GM18508 (cell line): Measurements from ENCODE around the gene KCNQ4.

Experiments
- ATAC-seq: cut with Tn5 transposase; IDR thresholded peaks from one replicate; pipeline ENCODE4 v1.9.1; 2021; ENCODE audit warnings: moderate number of reproducible peaks; ENCODE audit not compliant: insufficient read depth, unreplicated experiment

Gene KCNQ4

DNA sequence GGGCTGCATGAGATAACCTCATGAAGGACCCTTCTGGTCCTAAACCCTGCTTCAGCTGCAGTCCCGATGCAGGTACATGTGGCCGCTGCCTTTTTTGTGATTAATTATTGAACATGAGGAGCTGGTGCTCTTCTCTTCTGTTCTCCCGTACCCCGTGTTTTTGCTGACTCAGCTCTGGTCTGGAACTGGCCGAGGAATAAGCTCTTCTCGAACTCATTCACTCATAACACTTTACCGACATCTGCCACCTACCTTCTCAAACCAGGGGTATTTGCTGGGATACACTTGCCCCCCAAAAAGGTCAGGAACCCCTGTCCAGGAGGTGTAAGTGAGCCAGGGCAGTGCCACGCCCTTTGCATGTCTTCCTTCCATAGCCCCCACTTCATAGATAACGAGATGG, 31.8 kb downstream of the KCNQ4 start:
- no peak for ATAC-seq

GRCh38 chr1:40817791-40818263, 34.2 kb downstream of the KCNQ4 start:
- no peak for ATAC-seq

DNA sequence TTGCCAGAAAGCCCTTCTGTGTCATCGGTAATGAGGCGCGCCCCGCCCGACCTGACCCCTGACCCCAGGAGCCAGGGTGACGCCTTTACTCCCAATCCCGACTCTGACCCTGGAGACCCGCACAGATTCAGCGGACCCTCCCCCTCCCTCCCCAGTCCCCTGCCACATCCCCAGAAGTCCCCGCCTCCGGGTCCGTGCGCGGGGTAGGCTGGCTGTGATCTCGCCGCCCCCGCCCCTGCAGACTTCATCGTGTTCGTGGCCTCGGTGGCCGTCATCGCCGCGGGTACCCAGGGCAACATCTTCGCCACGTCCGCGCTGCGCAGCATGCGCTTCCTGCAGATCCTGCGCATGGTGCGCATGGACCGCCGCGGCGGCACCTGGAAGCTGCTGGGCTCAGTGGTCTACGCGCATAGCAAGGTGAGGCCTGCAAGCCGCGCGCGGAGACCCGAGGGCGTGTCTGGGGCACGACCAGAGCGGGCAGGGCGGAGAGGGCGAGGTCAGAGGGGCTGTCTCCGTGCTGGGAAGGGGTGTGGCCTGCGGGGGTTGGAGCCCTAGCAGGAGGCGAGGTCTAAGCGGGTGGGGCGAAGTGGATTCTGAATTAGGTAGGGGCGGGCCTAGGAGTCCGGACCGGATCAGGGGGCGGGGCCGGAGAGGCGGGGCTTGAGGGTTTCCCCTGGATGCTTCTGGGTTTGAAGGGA, 34.8 kb downstream of the KCNQ4 start:
- no peak for ATAC-seq

DNA sequence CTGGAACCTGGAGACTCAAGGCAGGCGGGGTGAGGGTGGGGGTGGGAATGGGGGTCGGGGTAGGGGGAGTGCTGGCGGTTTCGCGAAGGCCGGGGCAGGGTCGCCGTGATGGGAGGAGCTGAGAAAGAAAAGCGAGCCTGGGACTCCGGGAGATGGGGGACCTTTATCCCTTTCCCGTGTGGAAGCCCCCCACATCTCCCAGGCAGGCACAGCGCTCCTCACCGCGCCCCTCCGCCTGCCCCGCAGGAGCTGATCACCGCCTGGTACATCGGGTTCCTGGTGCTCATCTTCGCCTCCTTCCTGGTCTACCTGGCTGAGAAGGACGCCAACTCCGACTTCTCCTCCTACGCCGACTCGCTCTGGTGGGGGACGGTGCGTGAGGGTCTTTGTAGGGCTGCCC, 35.5 kb downstream of the KCNQ4 start:
- no peak for ATAC-seq

GRCh38 chr1:40820251-40820797, 36.7 kb downstream of the KCNQ4 start:
- no peak for ATAC-seq

GRCh38 chr1:40820911-40821693, 37.5 kb downstream of the KCNQ4 start:
- ATAC-seq, result no peak

DNA sequence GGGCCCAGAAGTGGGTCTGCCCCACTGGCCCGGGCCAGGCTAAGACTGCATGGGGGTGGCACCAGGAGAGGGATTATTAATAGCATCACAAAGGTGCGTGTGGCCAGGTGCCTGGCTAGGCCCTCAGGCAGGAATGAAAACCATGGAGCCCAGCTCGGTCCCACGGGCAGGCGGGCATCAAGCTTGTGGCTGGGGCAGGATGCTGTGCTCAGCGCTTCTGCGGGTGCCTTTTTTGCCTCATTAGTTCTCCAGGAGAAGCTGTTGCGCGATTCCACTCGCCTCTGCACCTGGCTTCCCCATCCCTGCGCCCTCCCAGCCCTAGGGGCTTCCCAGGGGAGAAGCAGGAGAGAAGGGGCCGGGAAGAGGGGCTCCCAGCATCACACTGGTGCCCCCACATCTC, 39.3 kb downstream of the KCNQ4 start:
- ATAC-seq, result no peak

DNA sequence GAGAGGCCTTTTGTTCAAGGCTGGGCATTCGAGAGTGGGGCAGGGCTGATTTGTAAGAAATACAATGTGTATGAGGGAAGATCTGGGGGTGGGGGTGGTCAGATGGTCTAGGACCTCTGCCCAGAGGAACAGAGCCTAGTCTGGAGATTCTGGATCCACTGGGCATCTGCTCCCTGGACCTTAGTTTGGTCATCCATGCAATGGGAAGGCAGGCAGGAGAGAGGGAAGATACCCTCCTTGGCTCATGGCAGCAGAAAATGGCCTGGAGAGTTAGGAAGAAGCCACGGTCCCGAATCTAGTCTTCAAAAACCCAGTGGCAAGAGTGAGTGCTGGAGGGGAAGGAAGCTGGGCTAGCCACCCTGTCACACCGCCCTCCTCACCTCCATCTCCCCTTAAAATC, 39.8 kb downstream of the KCNQ4 start:
- ATAC-seq, result no peak

- no peak for ATAC-seq
Measured at GRCh38 chr1:40823983-40824382, 40.4 kb downstream of the KCNQ4 start.

DNA sequence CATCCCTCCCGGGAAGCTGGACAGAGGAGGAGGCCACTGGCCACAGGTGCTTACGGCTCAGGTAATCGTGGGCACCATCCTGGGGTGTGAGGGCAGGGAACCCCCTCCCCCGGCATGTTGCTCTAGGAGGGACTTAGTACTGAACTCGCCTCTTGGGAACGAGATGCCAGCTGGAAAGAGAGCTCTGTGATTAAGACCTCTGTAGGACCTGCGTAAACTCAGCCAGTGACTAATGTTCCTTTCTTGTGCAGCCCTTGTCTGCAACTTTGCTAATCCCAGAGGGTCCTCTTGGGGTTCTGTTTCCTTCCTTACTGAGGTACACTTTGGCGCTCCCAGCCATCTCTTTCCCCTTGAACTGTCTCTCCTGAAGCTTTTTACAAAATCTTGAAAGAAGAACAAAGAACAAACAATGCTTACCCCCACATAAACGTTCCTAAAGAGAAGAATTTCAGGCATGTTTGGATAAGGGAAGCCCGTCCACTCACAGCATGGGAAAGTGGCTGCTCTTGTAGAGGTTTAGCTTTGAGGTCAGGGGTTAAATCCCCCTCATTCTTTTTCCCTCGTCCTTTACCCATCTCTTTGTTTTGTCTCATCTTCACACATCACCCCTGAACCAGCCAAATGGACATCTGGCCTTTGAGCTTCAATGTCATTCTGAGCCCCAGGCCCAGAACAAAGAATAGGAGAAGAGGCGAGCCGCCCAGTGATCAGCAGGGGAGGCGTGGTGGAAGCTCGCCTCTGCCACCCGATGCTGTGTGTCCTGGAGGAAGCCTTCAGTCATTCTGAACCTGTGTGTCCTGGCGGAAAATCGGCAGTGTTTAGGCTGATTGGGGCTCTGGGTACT, 41.2 kb downstream of the KCNQ4 start:
- ATAC-seq, result no peak

- ATAC-seq, result no peak
Measured at GRCh38 chr1:40825435-40825788, 41.8 kb downstream of the KCNQ4 start.

DNA sequence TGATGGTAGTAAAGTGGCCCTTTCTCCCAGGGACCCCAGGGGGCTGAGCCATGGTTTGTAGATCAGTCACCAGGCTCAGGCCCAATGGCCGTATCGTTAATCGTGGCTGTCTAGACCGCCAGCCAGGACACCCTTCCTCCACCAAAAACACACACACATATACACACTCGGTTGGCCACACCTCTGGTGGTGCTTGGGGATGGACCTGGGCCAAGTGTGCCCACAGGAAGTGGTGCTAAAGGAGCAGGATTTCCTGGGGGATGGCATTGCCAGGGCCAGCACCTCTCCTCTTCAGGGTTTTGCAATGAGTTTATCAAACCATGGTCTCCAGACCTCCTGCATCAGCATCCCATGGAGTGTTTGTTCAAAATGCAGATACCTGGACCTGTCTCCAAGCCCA, 42.4 kb downstream of the KCNQ4 start:
- no peak for ATAC-seq

DNA sequence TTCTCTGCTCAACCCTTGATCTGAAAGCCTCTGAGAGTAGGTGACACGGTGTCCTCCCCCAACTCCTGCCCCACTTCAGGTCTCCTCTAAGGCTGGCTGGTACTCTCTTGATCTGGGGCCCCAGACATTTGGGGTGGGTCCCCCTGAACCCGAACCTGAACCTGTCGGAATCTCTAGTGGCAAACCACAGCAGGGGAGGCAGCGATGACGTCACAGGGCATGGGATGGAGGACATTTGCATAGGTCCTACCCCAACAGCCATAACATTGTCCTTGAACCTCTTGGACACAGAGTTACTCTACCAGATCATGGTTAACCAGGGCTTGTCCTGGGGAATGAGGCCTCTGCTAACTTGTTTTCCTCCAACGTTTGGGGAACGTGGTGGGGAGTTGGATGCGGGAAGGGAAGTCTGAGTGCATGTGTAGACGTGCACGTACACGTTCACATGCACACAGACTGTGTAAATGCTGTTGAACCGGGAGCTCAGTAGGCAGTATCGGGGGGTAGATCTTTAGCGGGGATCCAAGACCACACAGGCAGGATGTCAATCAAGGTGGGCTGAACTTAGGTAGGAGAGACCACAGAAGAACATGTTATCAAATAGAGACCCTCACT, 46.2 kb downstream of the KCNQ4 start:
- no peak for ATAC-seq

DNA sequence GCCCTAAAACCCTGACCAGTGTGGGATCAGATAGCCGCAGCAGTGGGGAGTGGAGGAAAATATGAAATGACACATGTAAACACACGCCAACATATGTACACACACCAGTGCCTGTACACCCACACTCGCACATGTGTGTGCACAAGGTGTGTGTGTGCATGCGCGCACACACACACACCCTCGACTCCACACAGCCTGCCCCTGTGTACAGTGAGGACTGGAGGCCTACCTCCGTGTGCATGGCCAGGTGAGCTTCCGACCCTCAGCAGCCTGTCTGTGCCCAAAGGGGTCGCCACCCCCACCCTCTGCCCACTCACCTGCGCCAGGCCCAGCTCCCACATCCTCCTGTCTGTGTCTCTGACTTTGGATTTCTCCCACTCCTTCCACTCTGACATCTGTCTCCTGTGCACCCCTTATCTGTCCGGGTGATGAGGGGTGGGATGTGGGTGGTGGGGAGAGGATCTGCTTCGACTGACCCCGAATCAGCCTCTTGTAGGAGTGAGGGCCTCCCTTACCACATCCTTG, 46.9 kb downstream of the KCNQ4 start:
- ATAC-seq, result no peak

- ATAC-seq, result no peak
Measured at GRCh38 chr1:40831001-40831732, 47.6 kb downstream of the KCNQ4 start.

GRCh38 chr1:40833979-40834378, 50.4 kb downstream of the KCNQ4 start:
- no peak for ATAC-seq

- no peak for ATAC-seq
Measured at GRCh38 chr1:40834968-40835545, 51.5 kb downstream of the KCNQ4 start.

GRCh38 chr1:40836283-40836682, 52.7 kb downstream of the KCNQ4 start:
- no peak for ATAC-seq

- no peak for ATAC-seq
Measured at GRCh38 chr1:40837601-40838000, 54.0 kb downstream of the KCNQ4 start.
